Anterior cingulate cortex (tissue), 58 donors: ENCODE data around the gene ARRB2.
A peak's percentile ranks its signal among the peaks of the same experiment; 100 is the strongest.
"Not testable (repeated sequence)": the region's sequence is repeated elsewhere in the genome, so short reads cannot be mapped to it uniquely, and the experiment has no call there.

Source experiments
- DNase-seq, 58 donors: peaks; one replicate each; lab custom pipeline; 2025; lab: John Stamatoyannopoulos, UW

Gene ARRB2

GRCh38 chr17:4709794-4710692 is at the start of gene ARRB2:
Gene ARRB2, plus strand, starts transcription at chr17:4710632. Its CDS starts 90 bp downstream, at chr17:4710722.
- peak; percentile 81 to 99 (median 98) for DNase-seq

GRCh38 chr17:4663711-4664110 is 46.7 kb upstream of the ARRB2 start:
- DNase-seq, result no peak

GRCh38 chr17:4664230-4664629 is 46.2 kb upstream of the ARRB2 start:
- no peak for DNase-seq

- DNase-seq, result no peak
Measured at GRCh38 chr17:4665027-4665426, 45.4 kb upstream of the ARRB2 start.

GRCh38 chr17:4666296-4666695 is 44.1 kb upstream of the ARRB2 start:
- no peak for DNase-seq

GRCh38 chr17:4667166-4667565 is 43.3 kb upstream of the ARRB2 start:
- no peak for DNase-seq

- no peak for DNase-seq
Measured at GRCh38 chr17:4672055-4672630, 38.3 kb upstream of the ARRB2 start.

- no peak for DNase-seq
Measured at GRCh38 chr17:4672751-4673150, 37.7 kb upstream of the ARRB2 start.

GRCh38 chr17:4673169-4673568 is 37.3 kb upstream of the ARRB2 start:
- DNase-seq, result no peak

GRCh38 chr17:4673986-4674684 is 36.3 kb upstream of the ARRB2 start:
- DNase-seq, result no peak

GRCh38 chr17:4674685-4674998 is 35.8 kb upstream of the ARRB2 start:
- DNase-seq, result no peak

GRCh38 chr17:4675791-4676190 is 34.6 kb upstream of the ARRB2 start:
- DNase-seq, result no peak

- no peak for DNase-seq
Measured at GRCh38 chr17:4676791-4677190, 33.6 kb upstream of the ARRB2 start.

- no peak for DNase-seq
Measured at GRCh38 chr17:4678448-4679026, 31.9 kb upstream of the ARRB2 start.

- no peak for DNase-seq
Measured at GRCh38 chr17:4679658-4680057, 30.8 kb upstream of the ARRB2 start.

- not testable (repeated sequence) for DNase-seq
Measured at GRCh38 chr17:4683739-4684138, 26.7 kb upstream of the ARRB2 start.

- DNase-seq, result not testable (repeated sequence)
Measured at GRCh38 chr17:4689872-4690271, 20.6 kb upstream of the ARRB2 start.

- DNase-seq, result no peak
Measured at GRCh38 chr17:4690745-4691144, 19.7 kb upstream of the ARRB2 start.

- DNase-seq, result no peak
Measured at GRCh38 chr17:4691686-4692085, 18.7 kb upstream of the ARRB2 start.

- DNase-seq, result no peak
Measured at GRCh38 chr17:4693416-4693815, 17.0 kb upstream of the ARRB2 start.

- no peak for DNase-seq
Measured at GRCh38 chr17:4696437-4696805, 14.0 kb upstream of the ARRB2 start.
